Lung (tissue), 12 donors: Measurements from ENCODE around the gene RALGDS. TPM values are rescaled to one million over a fixed set of nuclear protein-coding genes. Genes with fewer than 3 reads are reported as not detected.

Source experiments
- ATAC-seq: fragments of 200-7000 bp; cut with Tn5 transposase; one replicate; pipeline ENCODE4 v1.9.1; 2020; ENCODE audit warnings: moderate number of reproducible peaks; ENCODE audit not compliant: insufficient read depth, low FRiP score
- DNase-seq, 3 donors: peaks; one replicate each; pipeline ENCODE4 v3.0.0-alpha.2; 2013 to 2017
- H3K27ac ChIP-seq, 2 donors: one replicate each; pipeline ENCODE4 v1.5.1; 2013; ENCODE audit warnings: mild to moderate bottlenecking in 2 of 2, moderate library complexity in 2 of 2, control low read depth in 1 of 2, inconsistent platforms in 1 of 2, low read depth in 1 of 2, low read length in 1 of 2
- H3K27me3 ChIP-seq, 3 donors: one replicate each; pipeline ENCODE4 v1.5.1; 2013; ENCODE audit warnings: low read length in 2 of 3; ENCODE audit not compliant: control insufficient read depth in 3 of 3, insufficient read depth in 3 of 3
- H3K36me3 ChIP-seq, 4 donors: one replicate each; pipeline ENCODE4 v1.5.1; 2013; ENCODE audit warnings: low read length in 4 of 4, mild to moderate bottlenecking in 1 of 4, moderate library complexity in 1 of 4; ENCODE audit not compliant: control insufficient read depth in 4 of 4, insufficient read depth in 4 of 4
- H3K4me1 ChIP-seq, 5 donors: one replicate each; pipeline ENCODE4 v1.5.1; 2013; ENCODE audit warnings: low read length in 5 of 5, mild to moderate bottlenecking in 2 of 5, moderate library complexity in 1 of 5; ENCODE audit not compliant: control insufficient read depth in 5 of 5, insufficient read depth in 5 of 5
- H3K4me3 ChIP-seq: one replicate; pipeline ENCODE4 v1.5.1; 2013; ENCODE audit warnings: mild to moderate bottlenecking, control low read depth, moderate library complexity
- H3K9ac ChIP-seq, 2 donors: one replicate each; pipeline ENCODE4 v1.5.1; 2013; ENCODE audit warnings: low read length in 2 of 2, control low read depth in 1 of 2; ENCODE audit not compliant: insufficient read depth in 1 of 2
- H3K9me3 ChIP-seq, 4 donors: one replicate each; pipeline ENCODE4 v1.5.1; 2013; ENCODE audit warnings: low read length in 3 of 4, mild to moderate bottlenecking in 1 of 4, moderate library complexity in 1 of 4; ENCODE audit not compliant: control insufficient read depth in 4 of 4, insufficient read depth in 3 of 4
- WGBS, 2 donors: extraction: QIAGEN DNeasy Blood & Tissue Kit; methylation state at CpG; one replicate each; pipeline ENCODE4 v1.1.7; 2013; 5-methylcytosine and 5-hydroxymethylcytosine counted together
- polyA plus RNA-seq, 2 donors: library from polyadenylated mRNA; stranded (reverse); fragments of 200-250 nt; gene quantifications; one replicate each; pipeline ENCODE4 v1.2.1, GENCODE V29; 2013
- total RNA-seq, 2 donors: library from RNA; depleted of rRNA in 1 of 2; stranded (reverse); fragments of >200 nt in 1 of 2; gene quantifications; one replicate each; pipeline ENCODE4 v1.2.1, GENCODE V29; 2014 to 2021
- TF ChIP-seq, protein P1 (sequence below): IDR thresholded peaks from 2 replicates; pipeline ENCODE4 v1.5.1; 2012; ENCODE audit warnings: mild to moderate bottlenecking; ENCODE audit errors: control extremely low read depth, extremely low read depth
- donor health status: control.
- donor health status: control.
- donor health status: Bipolar disorder and iron deficiency.
- donor health status: healthy.
- donor health status: DM: yes; HTN: yes; CAD: no.

The RALGDS gene
- total and polyA plus RNA-seq, 4 donors, result 49.5 to 145 (median 60.9) TPM

DNA sequence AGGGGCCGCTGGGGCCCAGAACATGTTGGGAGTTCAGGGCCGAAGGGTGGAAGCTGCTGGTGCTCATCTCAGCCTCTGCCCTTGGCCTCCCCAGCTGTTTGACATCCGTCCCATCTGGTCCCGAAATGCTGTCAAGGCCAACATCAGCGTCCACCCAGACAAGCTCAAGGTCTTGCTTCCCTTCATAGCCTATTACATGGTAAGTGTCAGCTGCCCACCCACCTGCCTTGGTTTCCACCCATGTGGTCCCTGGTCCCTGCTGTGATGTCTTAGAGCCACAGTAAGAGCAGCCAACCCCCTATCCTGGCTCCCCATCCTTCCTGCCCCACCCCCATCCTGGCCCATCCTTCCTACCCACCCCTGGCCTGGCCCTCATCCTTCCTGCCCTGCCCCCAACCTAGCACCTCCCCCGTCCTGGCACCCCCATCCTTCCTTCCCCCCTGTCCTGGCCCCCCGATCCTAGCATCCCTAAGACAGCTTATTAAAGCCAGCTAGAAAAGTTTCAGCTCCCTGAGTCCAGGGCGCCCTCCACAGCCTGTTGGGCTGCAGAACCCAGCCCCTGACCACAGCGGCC lies 69.0 kb downstream of the RALGDS start:
- DNase-seq (no peak), ATAC-seq (no peak)
- no peak overlapping the region for H3K9ac ChIP-seq
- H3K27ac ChIP-seq, result no peak overlapping the region
- H3K4me3 ChIP-seq, result no peak overlapping the region
- TF ChIP-seq, protein P1, sequence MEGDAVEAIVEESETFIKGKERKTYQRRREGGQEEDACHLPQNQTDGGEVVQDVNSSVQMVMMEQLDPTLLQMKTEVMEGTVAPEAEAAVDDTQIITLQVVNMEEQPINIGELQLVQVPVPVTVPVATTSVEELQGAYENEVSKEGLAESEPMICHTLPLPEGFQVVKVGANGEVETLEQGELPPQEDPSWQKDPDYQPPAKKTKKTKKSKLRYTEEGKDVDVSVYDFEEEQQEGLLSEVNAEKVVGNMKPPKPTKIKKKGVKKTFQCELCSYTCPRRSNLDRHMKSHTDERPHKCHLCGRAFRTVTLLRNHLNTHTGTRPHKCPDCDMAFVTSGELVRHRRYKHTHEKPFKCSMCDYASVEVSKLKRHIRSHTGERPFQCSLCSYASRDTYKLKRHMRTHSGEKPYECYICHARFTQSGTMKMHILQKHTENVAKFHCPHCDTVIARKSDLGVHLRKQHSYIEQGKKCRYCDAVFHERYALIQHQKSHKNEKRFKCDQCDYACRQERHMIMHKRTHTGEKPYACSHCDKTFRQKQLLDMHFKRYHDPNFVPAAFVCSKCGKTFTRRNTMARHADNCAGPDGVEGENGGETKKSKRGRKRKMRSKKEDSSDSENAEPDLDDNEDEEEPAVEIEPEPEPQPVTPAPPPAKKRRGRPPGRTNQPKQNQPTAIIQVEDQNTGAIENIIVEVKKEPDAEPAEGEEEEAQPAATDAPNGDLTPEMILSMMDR, result no peak
- H3K27me3 ChIP-seq, result no peaks in the 10 kb centered on the region
- H3K36me3 ChIP-seq, result peaks cover 6 to 71% (median 33%) of the 10 kb centered on the region in 4 donors
- H3K9me3 ChIP-seq, result no peaks in the 10 kb centered on the region
- H3K4me1 ChIP-seq, result no peaks in the 10 kb centered on the region
- WGBS, 2 donors, result 91 to 93% methylated on average over 9 of the region's 9 CpGs

DNA sequence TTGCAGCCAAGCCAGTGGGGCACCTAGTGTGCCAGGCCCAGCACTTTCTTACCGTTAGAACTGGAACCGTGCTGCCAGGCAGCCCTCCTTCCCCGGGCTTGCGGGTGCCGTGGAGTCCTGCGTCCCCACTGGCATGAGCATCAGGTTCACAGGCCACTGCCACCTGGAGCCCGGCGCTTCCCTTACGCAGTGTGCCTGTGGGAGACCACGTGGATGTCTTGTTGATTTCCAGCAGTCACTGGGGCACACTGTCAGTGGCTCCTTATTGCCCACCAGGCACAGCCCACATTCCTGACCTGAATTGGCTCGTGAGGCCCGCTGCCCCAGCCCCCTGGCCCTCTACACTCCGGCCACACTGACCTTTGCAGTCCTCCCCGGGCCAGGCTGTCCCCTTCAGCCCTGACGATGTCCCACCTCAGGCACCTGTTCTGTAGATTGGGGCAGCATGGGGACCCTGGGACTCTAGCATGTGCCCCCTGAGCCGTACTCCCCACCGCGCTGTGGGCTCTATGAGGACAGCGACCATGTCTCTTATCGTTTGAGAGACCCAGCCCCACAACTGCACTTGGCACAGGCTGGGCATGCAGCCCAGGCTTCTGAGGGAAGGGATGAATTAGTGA lies 69.6 kb downstream of the RALGDS start:
- no peak overlapping the region for H3K27ac ChIP-seq
- WGBS, 2 donors, result 96% methylated on average over 20 of the region's 20 CpGs
- no peak overlapping the region for H3K9ac ChIP-seq
- H3K36me3 ChIP-seq, result peaks cover 6 to 68% (median 37%) of the 10 kb centered on the region in 4 donors
- no peak overlapping the region for H3K4me3 ChIP-seq
- no peaks in the 10 kb centered on the region for H3K4me1 ChIP-seq
- TF ChIP-seq, protein P1, result no peak
- DNase-seq, result no peak
- no peak for ATAC-seq
- no peaks in the 10 kb centered on the region for H3K9me3 ChIP-seq
- no peaks in the 10 kb centered on the region for H3K27me3 ChIP-seq

DNA sequence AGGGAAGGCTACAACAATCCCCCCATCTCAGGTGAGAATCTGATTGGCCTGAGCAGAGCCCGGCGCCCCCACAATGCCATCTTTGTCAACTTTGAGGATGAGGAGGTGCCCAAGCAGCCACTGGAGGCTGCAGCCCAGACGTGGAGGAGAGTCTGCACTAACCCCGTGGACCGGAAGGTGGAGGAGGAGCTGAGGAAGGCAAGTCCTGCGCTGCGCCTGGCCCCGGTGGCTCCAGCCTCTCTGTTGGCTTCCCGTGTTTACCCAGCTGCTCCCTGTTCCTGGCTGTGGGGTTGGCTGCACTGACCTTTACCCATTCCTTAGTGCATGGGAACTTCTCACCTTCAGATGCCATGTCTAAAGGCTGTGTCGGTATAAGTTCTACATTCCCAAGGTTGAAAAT lies 70.3 kb downstream of the RALGDS start:
- no peak for DNase-seq
- no peak overlapping the region for H3K27ac ChIP-seq

More for the DNA sequence above, 70.3 kb downstream of the RALGDS start:
- Histone ChIP-seq H3K4me3 (no peak overlapping the region), H3K9me3 (no peaks in the 10 kb centered on the region), H3K36me3 (peaks cover 4 to 65% (median 38%) of the 10 kb centered on the region in 4 donors), H3K9ac (no peak overlapping the region), H3K27me3 (no peaks in the 10 kb centered on the region), H3K4me1 (no peaks in the 10 kb centered on the region)
- ATAC-seq, result no peak
- 90 to 94% methylated on average over 10 of the region's 10 CpGs for WGBS, 2 donors
- TF ChIP-seq, protein P1, result no peak
